Mucosa of descending colon (tissue), 3 donors: Measurements from ENCODE around the gene VEZF1. TPM values are rescaled to one million over a fixed set of nuclear protein-coding genes. Genes with fewer than 3 reads are reported as not detected.

Source experiments
- ATAC-seq: fragments of 200-7000 bp; cut with Tn5 transposase; one replicate; pipeline ENCODE4 v1.9.1; 2020; ENCODE audit warnings: mild to moderate bottlenecking, moderate library complexity
- DNase-seq, 3 donors: peaks; one replicate each; pipeline ENCODE4 v3.0.0-alpha.2; 2020
- H3K36me3 ChIP-seq: fragments of 200-600 bp; one replicate; pipeline ENCODE4 v1.8.0; 2021; ENCODE audit warnings: low read depth, mild to moderate bottlenecking
- H3K4me1 ChIP-seq: fragments of 200-600 bp; one replicate; pipeline ENCODE4 v1.8.0; 2021; ENCODE audit warnings: low read depth, mild to moderate bottlenecking
- H3K4me3 ChIP-seq: fragments of 200-600 bp; one replicate; pipeline ENCODE4 v1.8.0; 2021; ENCODE audit warnings: mild to moderate bottlenecking
- H3K9me3 ChIP-seq: fragments of 200-600 bp; one replicate; pipeline ENCODE4 v1.8.0; 2021; ENCODE audit warnings: mild to moderate bottlenecking
- intact Hi-C, 2 donors: fragments of 100-400 bp; cut with DNase I in 1 of 2; cut with micrococcal nuclease in 1 of 2; formaldehyde crosslinking; loops; one replicate each; pipeline versions ENCODE4 v1.11.0 to v1.11.1; 2022; cut with DNase I, micrococcal nuclease
- total RNA-seq, 3 donors: library from RNA; stranded (reverse); fragmentation: NEBNext Ultra II Directional in 2 of 3; extraction: Animal tissue kit (Norgen Biotek cat#: 25700) in 2 of 3; gene quantifications; one replicate each; pipeline versions ENCODE4 v1.2.1 to v1.2.4, GENCODE V29; 2021 to 2023
- TF ChIP-seq, protein P1 (sequence below): fragments of 200-600 bp; IDR thresholded peaks from one replicate; pipeline ENCODE4 v1.8.0; 2022; ENCODE audit warnings: antibody characterized with exemption, mild to moderate bottlenecking
- donor health status: DM: no; HTN: no; CAD: no; lungs with moderate emphysema.
- donor health status: DM: no; HTN: no; CAD: no.
- donor health status: DM: no; HTN: yes; CAD: no.

VEZF1 gene
- total RNA-seq, 3 donors from 2014 or later: 48.1 to 107 (median 48.9) TPM

DNA sequence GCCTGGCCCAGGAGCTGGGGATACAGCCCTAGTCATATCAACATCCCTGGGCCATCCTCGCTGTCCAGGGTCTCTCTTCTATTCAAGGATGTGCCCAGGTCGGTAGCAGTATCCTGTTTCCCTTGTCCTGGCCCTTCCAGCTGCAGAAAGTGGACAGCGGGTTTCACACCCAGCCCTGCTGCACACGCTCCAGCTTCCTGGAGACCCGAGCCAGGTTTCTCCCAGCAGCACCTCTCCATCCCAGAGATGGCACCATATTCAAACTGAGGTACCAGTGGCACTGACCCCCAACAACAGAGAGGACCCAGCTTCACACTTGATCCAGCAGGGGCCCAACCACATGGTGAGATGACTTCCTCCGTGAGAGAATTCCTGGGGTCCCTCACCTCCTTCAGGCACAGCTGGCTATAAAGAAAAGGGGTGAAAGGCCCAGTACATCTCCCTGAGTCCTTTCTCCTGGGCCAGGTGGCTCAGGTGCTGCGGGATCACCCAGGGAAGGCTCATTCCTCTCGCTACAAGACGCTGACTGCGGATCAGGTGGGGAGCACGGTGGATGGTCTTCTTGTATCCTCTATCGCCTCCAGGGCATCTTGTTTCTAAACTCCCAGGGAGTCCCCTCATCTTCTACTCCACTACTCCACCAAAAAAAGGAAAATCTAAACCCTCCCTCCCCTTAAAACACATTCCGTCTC is 34.2 kb downstream of the VEZF1 start:
- Histone ChIP-seq H3K9me3 (no peaks in the 10 kb centered on the region), H3K36me3 (no peaks in the 10 kb centered on the region), H3K4me3 (no peak overlapping the region), H3K4me1 (peaks cover 26% of the 10 kb centered on the region)
- no peak for ATAC-seq
- intact Hi-C loops: no loop called here
- TF ChIP-seq, protein P1, sequence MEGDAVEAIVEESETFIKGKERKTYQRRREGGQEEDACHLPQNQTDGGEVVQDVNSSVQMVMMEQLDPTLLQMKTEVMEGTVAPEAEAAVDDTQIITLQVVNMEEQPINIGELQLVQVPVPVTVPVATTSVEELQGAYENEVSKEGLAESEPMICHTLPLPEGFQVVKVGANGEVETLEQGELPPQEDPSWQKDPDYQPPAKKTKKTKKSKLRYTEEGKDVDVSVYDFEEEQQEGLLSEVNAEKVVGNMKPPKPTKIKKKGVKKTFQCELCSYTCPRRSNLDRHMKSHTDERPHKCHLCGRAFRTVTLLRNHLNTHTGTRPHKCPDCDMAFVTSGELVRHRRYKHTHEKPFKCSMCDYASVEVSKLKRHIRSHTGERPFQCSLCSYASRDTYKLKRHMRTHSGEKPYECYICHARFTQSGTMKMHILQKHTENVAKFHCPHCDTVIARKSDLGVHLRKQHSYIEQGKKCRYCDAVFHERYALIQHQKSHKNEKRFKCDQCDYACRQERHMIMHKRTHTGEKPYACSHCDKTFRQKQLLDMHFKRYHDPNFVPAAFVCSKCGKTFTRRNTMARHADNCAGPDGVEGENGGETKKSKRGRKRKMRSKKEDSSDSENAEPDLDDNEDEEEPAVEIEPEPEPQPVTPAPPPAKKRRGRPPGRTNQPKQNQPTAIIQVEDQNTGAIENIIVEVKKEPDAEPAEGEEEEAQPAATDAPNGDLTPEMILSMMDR: no peak
- no peak for DNase-seq

DNA sequence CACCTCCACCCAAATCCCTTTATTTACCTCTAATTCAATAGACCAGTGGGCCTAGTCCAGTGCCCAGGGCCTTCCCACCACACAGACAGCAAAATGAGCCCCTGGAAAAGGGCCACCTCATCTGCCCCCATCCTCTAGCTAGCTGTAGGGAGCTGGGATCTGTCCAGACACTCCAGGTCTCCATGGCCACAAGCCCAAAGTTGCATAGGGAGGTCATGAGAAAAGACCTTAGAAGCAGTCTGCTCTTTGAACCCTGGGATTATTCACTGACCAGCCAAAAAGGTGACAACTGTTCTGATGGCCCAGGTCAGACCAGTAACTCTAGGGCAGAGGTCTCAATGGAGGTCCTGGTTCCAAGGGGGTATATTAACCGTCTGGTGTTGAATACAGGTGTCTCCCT is 34.8 kb downstream of the VEZF1 start:
- no peak for DNase-seq
- intact Hi-C loops: no loop called here
- Histone ChIP-seq H3K9me3 (no peaks in the 10 kb centered on the region), H3K4me1 (peaks cover 28% of the 10 kb centered on the region), H3K4me3 (no peak overlapping the region), H3K36me3 (no peaks in the 10 kb centered on the region)
- ATAC-seq: no peak
- TF ChIP-seq, protein P1: no peak

DNA sequence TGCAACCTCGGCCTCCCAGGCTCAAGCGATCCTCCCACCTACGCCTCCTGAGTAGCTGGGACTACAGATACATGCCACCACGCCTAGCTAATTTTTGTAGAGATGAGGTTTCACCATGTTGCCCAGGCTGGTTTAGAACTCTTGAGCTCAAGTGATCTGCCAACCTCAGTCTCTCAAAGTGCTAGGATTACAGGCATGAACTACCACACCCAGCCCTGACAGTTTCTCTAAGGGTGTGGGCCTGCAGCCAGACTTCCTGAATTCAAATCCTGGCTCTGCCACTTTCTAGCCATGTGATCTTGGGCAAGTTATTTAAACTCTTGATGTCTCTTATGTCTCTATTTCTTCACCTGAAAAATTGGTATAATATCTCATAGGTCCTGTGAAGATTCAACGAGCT is 38.4 kb downstream of the VEZF1 start:
- Histone ChIP-seq H3K4me3 (no peak overlapping the region), H3K9me3 (no peaks in the 10 kb centered on the region), H3K4me1 (peaks cover 30% of the 10 kb centered on the region), H3K36me3 (no peaks in the 10 kb centered on the region)
- DNase-seq (peak in 2 of 3 donors; percentile 47 to 57), ATAC-seq (peak; percentile 35)
- TF ChIP-seq, protein P1: no peak
- intact Hi-C loops: loop anchor here in 1 of 2 donors (10.0 kb wide), 1 partner anchor 55 kb away; no protein-coding TSS in a partner anchor

DNA sequence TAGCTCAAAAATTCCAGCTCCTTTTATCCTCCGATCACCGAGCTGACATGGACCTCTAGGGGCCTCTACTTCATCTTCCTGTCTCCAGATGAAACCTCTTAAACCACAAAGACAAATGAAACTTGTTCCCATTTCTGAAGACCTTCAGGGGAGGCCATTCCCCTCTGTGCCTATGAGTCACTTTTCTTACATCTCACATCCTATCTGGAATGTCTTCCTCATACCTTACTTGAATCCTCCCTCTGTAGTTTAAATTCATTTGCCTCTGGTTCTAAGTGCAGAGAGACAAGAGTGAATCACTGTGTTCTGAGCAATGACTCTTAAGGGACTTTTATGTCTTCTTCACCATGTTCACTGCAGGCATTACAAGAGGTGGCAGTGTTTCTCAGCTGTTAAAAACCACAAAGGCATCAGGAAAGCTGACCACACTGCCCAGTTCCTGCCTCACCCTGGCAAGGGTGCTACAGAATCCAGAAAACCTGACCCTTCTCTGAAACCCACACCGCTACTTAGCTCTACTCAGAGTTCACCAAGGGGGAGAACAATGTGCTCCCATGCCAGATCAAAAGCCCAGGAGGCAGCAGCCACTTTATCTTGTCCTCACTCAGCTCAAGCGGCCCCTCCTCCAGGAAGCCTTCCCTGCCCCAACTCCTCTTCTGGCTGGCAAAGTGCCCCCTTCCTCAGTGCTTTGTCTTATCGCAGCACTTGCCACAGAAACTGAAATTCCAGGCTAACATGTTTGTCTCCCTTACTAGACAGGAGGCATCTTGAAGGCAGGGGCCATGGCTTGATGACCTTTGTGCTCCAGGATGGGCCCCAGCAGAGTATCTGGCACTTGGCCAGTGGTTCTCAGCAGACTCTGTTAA is 39.3 kb downstream of the VEZF1 start:
- Histone ChIP-seq H3K4me3 (no peak overlapping the region), H3K36me3 (no peaks in the 10 kb centered on the region), H3K4me1 (peaks cover 25% of the 10 kb centered on the region), H3K9me3 (no peaks in the 10 kb centered on the region)
- TF ChIP-seq, protein P1: no peak
- intact Hi-C loops: loop anchor here in 1 of 2 donors (10.0 kb wide), 1 partner anchor 54 kb away; no protein-coding TSS in a partner anchor
- ATAC-seq (peak; percentile 68), DNase-seq (peak in 1 of 3 donors; percentile 30)

DNA sequence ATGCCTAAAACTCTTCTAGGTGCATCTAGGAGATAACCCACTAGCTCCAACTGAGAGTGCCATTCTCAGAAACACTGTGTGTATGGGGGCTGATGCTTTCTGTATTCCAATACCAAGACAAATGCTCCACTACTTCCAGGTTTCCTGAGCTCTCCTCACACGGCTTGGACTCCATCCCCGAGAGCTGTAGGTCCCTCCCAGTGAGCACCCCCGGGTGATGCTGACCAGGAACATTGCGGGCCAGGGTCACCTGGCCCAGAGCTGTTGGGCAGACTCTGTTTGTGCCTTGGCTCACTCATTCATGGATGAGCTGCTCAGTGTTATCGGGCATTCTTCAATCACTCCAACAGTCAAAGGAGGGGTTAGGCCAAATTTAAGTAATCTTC is 39.9 kb downstream of the VEZF1 start:
- TF ChIP-seq, protein P1: no peak
- H3K36me3 ChIP-seq: no peaks in the 10 kb centered on the region
- no peaks in the 10 kb centered on the region for H3K9me3 ChIP-seq
- intact Hi-C loops: loop anchor here in 1 of 2 donors (10.0 kb wide), 1 partner anchor 53 kb away; no protein-coding TSS in a partner anchor
- DNase-seq (peak in 1 of 3 donors; percentile 29), ATAC-seq (no peak)
- H3K4me3 ChIP-seq: no peak overlapping the region
- H3K4me1 ChIP-seq: peaks cover 25% of the 10 kb centered on the region
